Karpas-422 (cell line): ENCODE results near the gene NPTXR. TPM values are rescaled to one million over a fixed set of nuclear protein-coding genes. Genes with fewer than 3 reads are reported as not detected.

Experiments
- DNase-seq: peaks from one replicate; pipeline ENCODE4 v3.0.0-alpha.2; 2015
- H2AFZ ChIP-seq: fragments of 200-600 bp; sonication (generic); 2 replicates; pipeline ENCODE4 v1.6.1; 2014; ENCODE audit warnings: antibody characterized with exemption, low read length, mixed read lengths
- H3K27ac ChIP-seq: fragments of 200-600 bp; sonication (generic); 2 replicates; pipeline ENCODE4 v1.5.1; 2014; ENCODE audit warnings: mild to moderate bottlenecking, low read length, moderate library complexity
- H3K27me3 ChIP-seq: fragments of 200-600 bp; sonication (generic); 2 replicates; pipeline ENCODE4 v1.6.1; 2014; ENCODE audit warnings: low read length, mixed read lengths
- H3K36me3 ChIP-seq: fragments of 200-600 bp; sonication (generic); 2 replicates; pipeline ENCODE4 v1.6.1; 2014; ENCODE audit warnings: low read length, mixed read lengths; ENCODE audit not compliant: insufficient read depth
- H3K4me1 ChIP-seq: fragments of 200-600 bp; sonication (generic); 2 replicates; pipeline ENCODE4 v1.6.1; 2014; ENCODE audit warnings: mild to moderate bottlenecking, low read length, mixed read lengths
- H3K4me2 ChIP-seq: fragments of 200-600 bp; sonication (generic); 2 replicates; pipeline ENCODE4 v1.6.1; 2014; ENCODE audit warnings: low read length, low read depth, mild to moderate bottlenecking; ENCODE audit not compliant: poor library complexity, severe bottlenecking
- H3K4me3 ChIP-seq: fragments of 200-600 bp; sonication (generic); 2 replicates; pipeline ENCODE4 v1.5.1; 2014; ENCODE audit warnings: mild to moderate bottlenecking, antibody characterized with exemption, low read length, mixed read lengths
- H3K79me2 ChIP-seq: fragments of 200-600 bp; sonication (generic); 2 replicates; pipeline ENCODE4 v1.6.1; 2014; ENCODE audit warnings: mild to moderate bottlenecking, low read length, mixed read lengths
- H3K9ac ChIP-seq: fragments of 200-600 bp; sonication (generic); 2 replicates; pipeline ENCODE4 v1.6.0; 2014; ENCODE audit warnings: low read length
- H3K9me2 ChIP-seq: fragments of 200-600 bp; sonication (generic), shearing (Covaris generic); replicated peaks from 2 replicates; pipeline ENCODE4 v1.6.0; 2014; ENCODE audit warnings: mild to moderate bottlenecking, low read length, moderate library complexity; ENCODE audit not compliant: insufficient read depth
- H3K9me3 ChIP-seq: fragments of 300-700, 200-600 bp; sonication (generic); 2 replicates; pipeline ENCODE4 v1.6.1; 2014; ENCODE audit warnings: low read length, mixed read lengths
- H4K20me1 ChIP-seq: fragments of 200-600 bp; sonication (generic); 2 replicates; pipeline ENCODE4 v1.6.1; 2014; ENCODE audit warnings: mild to moderate bottlenecking, antibody characterized with exemption, low read length, low read depth; ENCODE audit not compliant: insufficient read depth
- total RNA-seq: library from RNA; depleted of rRNA; stranded (reverse); fragments of >200 nt; shearing (Covaris generic); gene quantifications from 2 replicates; pipeline ENCODE4 v1.2.3, GENCODE V29; 2014; ENCODE audit warnings: low replicate concordance

Gene NPTXR
- total RNA-seq, 1 experiment from 2014 or later = not detected

DNA sequence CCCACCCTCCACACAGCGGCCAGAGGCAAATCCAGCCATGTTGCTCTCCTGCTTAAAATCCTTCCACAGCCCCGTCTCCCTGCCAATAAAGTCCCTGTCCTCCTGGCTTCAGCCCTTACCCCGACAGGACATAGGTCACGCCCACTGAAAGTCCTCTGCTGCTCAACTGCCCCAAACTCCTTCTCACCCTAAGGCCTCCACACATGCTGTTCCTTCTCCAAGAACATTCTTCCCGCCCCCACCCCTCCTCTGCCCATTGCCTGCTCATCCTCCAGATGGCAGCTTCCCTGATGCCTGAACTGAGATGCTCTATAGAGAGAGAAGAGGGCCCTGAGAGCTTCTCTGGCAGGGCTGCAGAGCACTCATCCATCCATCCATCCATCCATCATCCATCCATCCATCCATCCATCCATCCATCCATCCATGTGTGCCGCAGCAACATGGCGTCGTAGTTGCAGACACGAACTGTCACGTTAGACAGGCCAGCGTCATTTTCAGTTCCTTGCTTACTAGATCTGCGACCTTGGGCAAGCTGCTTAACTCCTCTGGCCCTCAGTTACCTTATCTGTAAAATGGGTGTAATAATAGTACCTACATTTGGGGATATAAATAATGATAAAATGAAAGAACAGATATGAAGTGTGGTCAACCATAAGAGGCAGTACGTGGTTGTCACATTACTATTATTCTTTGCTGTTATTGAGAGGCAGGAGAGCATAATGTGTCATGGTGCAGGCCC lies 9.4 kb downstream of the NPTXR start:
- DNase-seq = no peak
- no peaks in the 10 kb centered on the region for H3K4me1 ChIP-seq
- no peak overlapping the region for H2AFZ ChIP-seq
- no peaks in the 10 kb centered on the region for H4K20me1 ChIP-seq
- H3K4me3 ChIP-seq = no peak overlapping the region
- no peaks in the 10 kb centered on the region for H3K36me3 ChIP-seq
- H3K9me3 ChIP-seq = no peaks in the 10 kb centered on the region
- H3K27me3 ChIP-seq = no peaks in the 10 kb centered on the region
- H3K4me2 ChIP-seq = no peak overlapping the region
- H3K79me2 ChIP-seq = no peaks in the 10 kb centered on the region
- H3K9me2 ChIP-seq = no peaks in the 10 kb centered on the region
- no peak overlapping the region for H3K9ac ChIP-seq
- no peak overlapping the region for H3K27ac ChIP-seq

DNA sequence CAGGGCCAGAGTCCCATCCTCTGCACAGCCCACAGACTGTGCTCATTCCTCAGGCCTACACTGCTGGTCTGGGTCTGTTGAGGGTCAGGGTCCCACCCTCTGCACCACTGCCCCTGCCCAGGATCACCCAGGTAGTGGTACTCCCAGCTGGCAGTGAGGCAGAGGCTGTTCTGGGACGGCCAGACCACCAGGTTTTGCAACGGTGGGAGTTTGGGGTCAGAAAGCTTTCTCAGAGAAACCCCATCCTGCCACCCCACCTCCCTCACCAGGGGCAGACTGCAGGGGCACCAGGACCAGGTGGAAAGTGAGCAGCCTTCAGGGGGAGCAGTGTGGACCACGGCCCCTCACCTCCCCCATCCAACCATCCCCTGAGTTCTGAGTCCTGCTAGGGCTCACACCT lies 10.8 kb downstream of the NPTXR start:
- Histone ChIP-seq H3K4me1 (no peaks in the 10 kb centered on the region), H3K4me2 (no peak overlapping the region), H2AFZ (no peak overlapping the region), H3K4me3 (no peak overlapping the region), H4K20me1 (no peaks in the 10 kb centered on the region), H3K9me2 (no peaks in the 10 kb centered on the region), H3K9ac (no peak overlapping the region), H3K27ac (no peak overlapping the region), H3K36me3 (no peaks in the 10 kb centered on the region), H3K9me3 (no peaks in the 10 kb centered on the region), H3K27me3 (no peaks in the 10 kb centered on the region), H3K79me2 (no peaks in the 10 kb centered on the region)
- no peak for DNase-seq

DNA sequence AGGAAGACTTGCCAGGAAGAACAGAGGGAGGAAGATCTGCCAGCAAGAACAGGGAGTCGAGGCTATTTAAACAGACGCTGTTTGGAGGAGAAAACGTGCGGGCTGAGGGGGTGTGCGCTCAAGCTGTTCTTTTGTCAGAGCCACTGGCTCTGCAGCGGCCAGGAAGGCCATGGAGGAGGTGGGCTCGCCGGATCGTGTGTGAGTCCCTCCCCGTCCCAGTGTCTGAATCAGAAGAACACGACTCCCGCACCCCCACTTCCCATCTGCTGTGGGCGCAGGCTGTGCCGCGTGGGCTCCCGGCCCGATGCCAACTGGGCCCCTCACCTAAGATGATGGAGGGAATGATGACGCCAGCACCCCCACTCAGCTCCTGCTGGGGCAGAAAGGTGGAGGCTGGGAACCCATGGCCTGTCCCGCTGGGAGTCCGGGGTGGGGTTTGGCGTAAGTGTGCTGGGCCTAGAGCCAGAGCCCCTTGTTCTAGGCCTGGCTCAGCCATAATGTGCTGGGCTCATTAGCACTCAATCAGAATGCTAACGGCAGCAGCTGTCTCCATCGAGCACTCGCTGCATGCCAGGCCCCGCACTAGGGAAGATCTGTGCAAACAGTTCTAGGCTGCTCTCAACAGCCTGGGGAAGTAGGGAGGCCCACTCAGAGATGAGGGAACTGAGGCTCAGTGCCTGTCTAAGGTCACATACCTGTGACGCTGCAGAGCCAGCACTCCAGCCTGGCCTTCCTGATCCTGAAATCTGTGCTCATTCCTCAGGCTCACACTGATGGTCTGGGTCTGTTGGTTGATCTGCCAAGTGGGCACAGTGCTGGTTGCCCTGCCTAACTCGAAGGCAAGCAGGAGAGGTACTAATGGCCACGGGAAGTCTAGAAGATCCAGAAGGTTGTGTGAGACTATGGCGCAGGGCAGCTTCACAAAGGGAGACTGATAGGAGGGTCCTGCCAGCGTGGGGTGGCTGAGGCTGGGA lies 11.5 kb downstream of the NPTXR start:
- Histone ChIP-seq H3K9me2 (no peaks in the 10 kb centered on the region), H3K4me2 (no peak overlapping the region), H3K36me3 (no peaks in the 10 kb centered on the region), H3K27ac (no peak overlapping the region), H3K79me2 (no peaks in the 10 kb centered on the region), H3K27me3 (no peaks in the 10 kb centered on the region), H3K9ac (no peak overlapping the region), H3K4me1 (no peaks in the 10 kb centered on the region), H2AFZ (no peak overlapping the region), H4K20me1 (no peaks in the 10 kb centered on the region), H3K9me3 (no peaks in the 10 kb centered on the region), H3K4me3 (no peak overlapping the region)
- DNase-seq = no peak

DNA sequence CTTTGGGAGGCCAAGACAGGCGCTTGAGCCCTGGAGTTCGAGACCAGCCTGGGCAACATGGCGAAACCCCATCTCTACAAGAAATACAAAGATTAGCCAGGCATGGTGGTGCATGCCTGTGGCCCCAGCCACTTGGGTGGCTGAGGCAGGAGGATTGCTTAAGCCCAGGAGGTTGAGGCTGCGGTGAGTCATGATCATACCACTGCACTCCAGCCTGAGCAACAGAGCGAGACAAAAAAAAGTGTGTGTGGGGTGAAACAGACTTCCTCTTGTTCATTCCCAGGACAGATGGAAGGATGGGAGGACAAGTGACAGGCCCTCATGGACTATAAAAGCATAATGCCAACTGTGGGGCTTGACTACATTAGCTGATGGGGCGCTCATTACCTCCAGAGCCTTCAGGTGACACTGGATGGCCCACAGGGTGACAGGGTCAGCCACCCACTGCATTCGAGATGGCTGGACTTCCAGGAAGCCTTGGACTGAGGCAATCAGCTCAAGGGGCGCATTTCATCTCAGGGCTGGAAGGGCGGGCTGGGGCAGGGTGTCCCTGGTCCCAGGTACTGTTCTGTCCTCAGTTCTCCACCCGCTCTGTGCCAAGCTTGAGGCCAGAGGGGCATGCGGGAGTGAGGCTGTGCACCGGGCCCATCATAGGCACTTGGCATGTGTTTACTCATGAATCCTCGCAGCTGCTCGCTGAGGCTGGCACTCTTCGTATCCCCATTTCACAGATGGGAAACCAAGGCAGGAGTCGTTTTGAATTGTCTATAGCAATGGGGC lies 12.5 kb downstream of the NPTXR start:
- H3K4me2 ChIP-seq = no peak overlapping the region

DNA sequence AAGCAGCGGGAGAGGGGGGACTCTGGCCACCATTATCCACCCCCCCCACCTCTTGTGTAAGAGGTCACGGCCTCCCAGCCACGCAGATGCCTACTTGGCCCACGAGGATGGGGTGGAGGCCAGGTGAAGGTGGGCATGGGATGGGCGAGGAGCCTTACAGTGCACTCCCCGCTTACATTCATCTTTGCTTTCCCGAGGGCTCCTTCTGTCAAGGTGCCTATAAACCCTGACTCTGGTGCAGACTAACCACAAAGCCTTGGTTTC lies 13.1 kb downstream of the NPTXR start:
- H3K9ac ChIP-seq = no peak overlapping the region
- H3K36me3 ChIP-seq = no peaks in the 10 kb centered on the region
- no peak overlapping the region for H3K27ac ChIP-seq
- no peak overlapping the region for H2AFZ ChIP-seq
- no peaks in the 10 kb centered on the region for H4K20me1 ChIP-seq
- H3K27me3 ChIP-seq = no peaks in the 10 kb centered on the region
- no peaks in the 10 kb centered on the region for H3K4me1 ChIP-seq
- no peaks in the 10 kb centered on the region for H3K9me2 ChIP-seq
- no peaks in the 10 kb centered on the region for H3K9me3 ChIP-seq
- no peak for DNase-seq
- no peak overlapping the region for H3K4me2 ChIP-seq
- H3K79me2 ChIP-seq = no peaks in the 10 kb centered on the region
- H3K4me3 ChIP-seq = no peak overlapping the region

More for the DNA sequence above, 12.5 kb downstream of the NPTXR start:
- Histone ChIP-seq H3K4me1 (no peaks in the 10 kb centered on the region), H3K79me2 (no peaks in the 10 kb centered on the region), H4K20me1 (no peaks in the 10 kb centered on the region), H3K9me3 (no peaks in the 10 kb centered on the region), H3K36me3 (no peaks in the 10 kb centered on the region), H2AFZ (no peak overlapping the region), H3K9me2 (no peaks in the 10 kb centered on the region), H3K27me3 (no peaks in the 10 kb centered on the region), H3K4me3 (no peak overlapping the region), H3K27ac (no peak overlapping the region), H3K9ac (no peak overlapping the region)
- DNase-seq = no peak

DNA sequence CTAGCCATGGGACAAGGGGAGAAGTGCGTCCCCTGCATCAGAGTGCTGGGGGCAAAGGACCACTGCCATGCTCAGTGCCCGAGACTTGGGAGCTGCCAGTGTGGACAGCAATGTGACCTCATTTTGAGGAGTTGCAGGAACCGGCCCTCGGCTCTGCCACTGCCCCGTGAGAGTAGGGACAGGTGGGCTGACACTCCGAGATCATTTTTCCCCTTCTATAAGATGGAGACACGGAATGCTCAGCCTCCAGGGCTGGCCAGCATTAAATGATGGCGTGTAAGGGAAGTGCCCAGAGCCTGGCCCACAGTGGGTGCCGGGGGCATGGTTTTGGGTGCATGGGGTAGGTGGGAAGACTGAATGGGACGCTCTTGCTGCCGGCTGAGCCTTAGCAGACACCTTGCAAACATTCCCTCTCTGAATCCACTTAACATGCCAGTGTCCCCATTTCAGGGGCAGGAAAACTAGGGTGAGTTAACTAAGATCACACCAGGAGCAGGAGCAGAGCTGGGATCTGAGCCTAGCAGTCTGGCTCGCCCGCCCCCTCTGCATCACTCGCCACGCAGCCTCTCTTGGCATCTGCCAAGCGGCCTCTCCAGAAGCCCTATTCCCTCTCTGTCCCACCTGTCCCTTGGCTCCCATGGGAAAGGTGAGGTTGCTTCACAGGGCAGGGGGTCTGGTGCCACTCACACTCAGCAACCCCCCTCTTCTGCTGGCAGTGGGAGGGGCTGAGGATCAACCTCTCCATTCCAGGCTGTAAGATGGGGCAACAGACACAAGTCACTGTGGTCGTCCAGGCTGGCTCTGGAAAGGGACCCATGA lies 13.6 kb downstream of the NPTXR start:
- Histone ChIP-seq H3K4me1 (no peaks in the 10 kb centered on the region), H3K79me2 (no peaks in the 10 kb centered on the region), H3K27me3 (no peaks in the 10 kb centered on the region), H2AFZ (no peak overlapping the region), H3K4me2 (no peak overlapping the region), H3K9ac (no peak overlapping the region), H3K27ac (no peak overlapping the region), H3K9me3 (no peaks in the 10 kb centered on the region), H3K4me3 (no peak overlapping the region), H3K9me2 (no peaks in the 10 kb centered on the region), H4K20me1 (no peaks in the 10 kb centered on the region), H3K36me3 (no peaks in the 10 kb centered on the region)
- DNase-seq = no peak

DNA sequence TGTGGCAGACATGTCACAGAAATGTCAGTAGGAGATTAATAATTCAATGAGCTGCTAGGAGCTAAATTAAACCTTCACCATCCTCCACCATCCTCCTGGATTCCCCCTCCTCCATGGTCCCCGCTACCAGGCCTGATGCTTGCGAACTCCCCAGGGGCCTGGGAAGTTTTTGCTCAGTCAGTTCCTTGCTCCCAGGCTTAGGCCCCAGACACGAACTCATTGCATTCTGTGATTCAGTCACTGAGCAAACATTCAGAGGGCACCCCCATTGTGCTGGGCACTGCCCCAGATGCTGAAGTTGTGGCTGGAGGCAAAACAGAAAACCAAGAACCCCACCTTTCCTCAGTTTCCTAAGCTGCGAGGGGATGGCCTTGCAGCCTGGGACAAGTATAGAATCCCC lies 14.3 kb downstream of the NPTXR start:
- Histone ChIP-seq H3K9me2 (no peaks in the 10 kb centered on the region), H2AFZ (no peak overlapping the region), H4K20me1 (peaks cover 3% of the 10 kb centered on the region; the same call in 1 of the 2 replicates), H3K9ac (no peak overlapping the region), H3K4me2 (no peak overlapping the region), H3K4me3 (no peak overlapping the region), H3K79me2 (no peaks in the 10 kb centered on the region), H3K27me3 (no peaks in the 10 kb centered on the region), H3K9me3 (no peaks in the 10 kb centered on the region), H3K4me1 (no peaks in the 10 kb centered on the region), H3K27ac (no peak overlapping the region), H3K36me3 (no peaks in the 10 kb centered on the region)
- DNase-seq = no peak
